Measurements from ENCODE around the gene PRG3. TPM values are rescaled to one million over a fixed set of nuclear protein-coding genes. Genes with fewer than 3 reads are reported as not detected.

PRG3 gene
- total RNA-seq, 2 experiments from 2014 or later = not detected

DNA sequence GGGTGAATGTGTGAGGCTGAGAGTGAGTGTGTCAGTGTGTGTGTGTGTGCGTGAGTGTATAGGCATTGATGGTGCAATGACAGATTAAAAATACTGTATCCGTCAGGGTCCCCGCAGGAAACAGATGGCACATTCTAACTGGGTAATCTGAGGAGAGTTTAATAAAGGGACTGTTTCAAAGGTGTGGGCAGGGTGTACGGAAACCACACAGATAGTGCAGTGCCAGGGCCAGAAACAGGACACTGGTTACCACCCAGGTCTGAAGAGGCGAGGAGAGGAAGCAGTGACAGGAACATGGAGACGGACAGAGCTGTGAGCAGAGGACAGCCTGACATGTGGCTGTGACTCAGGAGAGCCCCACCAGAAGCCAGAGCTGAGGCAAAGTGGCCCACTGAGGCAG lies 26.3 kb downstream of the PRG3 start:
- Mint-ChIP-seq H3K4me1 (ENCODE audit: low read depth) (no peaks in the 10 kb centered on the region), H3K27me3 (ENCODE audit: low read depth) (peaks cover 31% of the 10 kb centered on the region), H3K27ac (no peak overlapping the region), H3K4me3 (no peak overlapping the region), H3K9me3 (ENCODE audit: insufficient read depth) (no peaks in the 10 kb centered on the region), H3K36me3 (ENCODE audit: low read depth) (no peaks in the 10 kb centered on the region)
- no peak for ATAC-seq
- no peak for DNase-seq
- CTCF ChIA-PET = no interaction called here
- POLR2A ChIA-PET = no interaction called here

- Mint-ChIP-seq H3K9me3 (ENCODE audit: insufficient read depth) (no peaks in the 10 kb centered on the region), H3K27ac (no peak overlapping the region), H3K4me1 (ENCODE audit: low read depth) (no peaks in the 10 kb centered on the region), H3K36me3 (ENCODE audit: low read depth) (no peaks in the 10 kb centered on the region), H3K4me3 (no peak overlapping the region), H3K27me3 (ENCODE audit: low read depth) (peaks cover 31% of the 10 kb centered on the region)
- ATAC-seq = no peak
- no peak for DNase-seq
- ChIA-PET CTCF (interaction anchor here (0.7 kb wide), 1 partner anchor 173 kb away, joined by 3 read pairs; no protein-coding TSS in a partner anchor), POLR2A (no interaction called here)
These were observed 27.1 kb downstream of the PRG3 start for GRCh38 chr11:57353852-57354251.

GRCh38 chr11:57353446-57353845 lies 27.5 kb downstream of the PRG3 start:
- no peaks in the 10 kb centered on the region for H3K9me3 Mint-ChIP-seq (ENCODE audit: insufficient read depth)
- H3K4me1 Mint-ChIP-seq (ENCODE audit: low read depth) = no peaks in the 10 kb centered on the region
- ChIA-PET CTCF (interaction anchor here (0.7 to 1.7 kb wide), 7 partner anchors 10 to 288 kb away, joined by 3 to 7 read pairs (median 3); no protein-coding TSS in a partner anchor), POLR2A (no interaction called here)
- H3K36me3 Mint-ChIP-seq (ENCODE audit: low read depth) = no peaks in the 10 kb centered on the region
- ATAC-seq (no peak), DNase-seq (no peak)
- H3K27ac Mint-ChIP-seq = no peak overlapping the region
- H3K27me3 Mint-ChIP-seq (ENCODE audit: low read depth) = peaks cover 31% of the 10 kb centered on the region
- H3K4me3 Mint-ChIP-seq = no peak overlapping the region

DNA sequence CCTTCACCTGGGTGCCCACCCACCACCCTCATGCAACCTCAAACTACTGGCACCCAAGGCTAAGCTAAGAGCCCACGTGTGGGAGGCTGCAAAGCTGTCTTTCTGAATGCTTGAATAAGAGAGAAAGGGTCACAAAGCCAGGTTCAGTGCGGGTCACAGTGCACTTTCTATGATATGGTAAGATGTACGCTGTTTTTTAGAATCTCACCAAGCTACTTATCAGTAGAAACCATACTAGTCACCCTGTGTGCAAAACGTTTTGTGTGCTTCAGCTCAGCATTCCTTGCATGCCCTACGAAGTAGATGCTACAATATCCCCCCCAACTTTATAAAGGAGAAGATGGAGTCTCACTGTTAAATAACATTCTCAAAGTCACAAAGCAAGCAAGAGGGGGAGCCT lies 27.9 kb downstream of the PRG3 start:
- ChIA-PET CTCF (interaction anchor here (0.7 to 1.7 kb wide), 8 partner anchors 9 to 288 kb away, joined by 3 to 7 read pairs (median 3); no protein-coding TSS in a partner anchor), POLR2A (no interaction called here)
- peaks cover 31% of the 10 kb centered on the region for H3K27me3 Mint-ChIP-seq (ENCODE audit: low read depth)
- H3K9me3 Mint-ChIP-seq (ENCODE audit: insufficient read depth) = no peaks in the 10 kb centered on the region
- no peak overlapping the region for H3K4me3 Mint-ChIP-seq
- no peaks in the 10 kb centered on the region for H3K4me1 Mint-ChIP-seq (ENCODE audit: low read depth)
- DNase-seq (no peak), ATAC-seq (no peak)
- no peaks in the 10 kb centered on the region for H3K36me3 Mint-ChIP-seq (ENCODE audit: low read depth)
- no peak overlapping the region for H3K27ac Mint-ChIP-seq

DNA sequence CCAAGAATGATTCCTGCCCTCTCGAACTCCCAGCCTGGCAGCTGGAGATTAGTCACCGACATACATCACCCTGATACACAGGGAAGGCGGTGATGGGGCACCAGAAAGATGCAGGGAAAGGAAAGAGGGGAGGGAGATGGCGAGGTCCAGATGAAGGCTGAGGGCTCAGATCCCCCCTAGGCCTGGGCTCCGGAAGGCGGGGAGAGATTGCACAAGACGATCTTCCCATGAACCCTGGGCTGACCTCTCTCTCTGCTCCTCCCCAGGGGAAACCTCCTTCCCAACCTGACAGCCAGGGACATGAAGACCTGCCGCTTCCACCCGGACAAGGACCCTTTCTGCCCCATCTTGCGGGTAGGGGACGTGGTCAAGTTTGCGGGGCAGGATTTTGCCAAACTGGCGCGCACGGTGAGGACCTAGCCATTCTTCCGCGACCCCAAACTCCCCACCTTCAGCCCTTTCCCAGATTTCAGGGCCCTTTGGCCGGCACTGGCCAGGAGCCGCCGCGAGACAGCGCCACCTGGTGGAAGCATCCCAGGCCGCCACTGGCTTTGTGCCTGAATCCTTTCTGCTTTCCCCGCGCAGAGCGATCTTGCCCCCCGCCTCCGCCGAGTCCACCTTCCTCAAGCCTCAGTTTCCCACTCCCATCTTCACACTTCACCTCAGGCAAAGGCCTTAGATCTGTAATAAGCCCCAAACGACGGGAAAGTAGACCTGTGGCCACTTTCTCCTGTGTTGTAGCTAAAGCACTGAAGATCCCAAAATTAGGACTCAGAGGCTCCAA lies 31.3 kb downstream of the PRG3 start:
- Mint-ChIP-seq H3K27ac (no peak overlapping the region), H3K4me1 (ENCODE audit: low read depth) (peaks cover 3% of the 10 kb centered on the region), H3K36me3 (ENCODE audit: low read depth) (no peaks in the 10 kb centered on the region), H3K4me3 (no peak overlapping the region), H3K9me3 (ENCODE audit: insufficient read depth) (no peaks in the 10 kb centered on the region), H3K27me3 (ENCODE audit: low read depth) (peaks cover 19% of the 10 kb centered on the region)
- DNase-seq = peak; percentile 73
- ChIA-PET CTCF (interaction anchor here (0.8 to 2.0 kb wide), 5 partner anchors 13 to 177 kb away, joined by 3 to 7 read pairs (median 3); no protein-coding TSS in a partner anchor), POLR2A (no interaction called here)
- peak; percentile 79 for ATAC-seq

- Mint-ChIP-seq H3K9me3 (ENCODE audit: insufficient read depth) (no peaks in the 10 kb centered on the region), H3K4me3 (no peak overlapping the region), H3K4me1 (ENCODE audit: low read depth) (peaks cover 3% of the 10 kb centered on the region), H3K27ac (no peak overlapping the region), H3K36me3 (ENCODE audit: low read depth) (no peaks in the 10 kb centered on the region), H3K27me3 (ENCODE audit: low read depth) (peaks cover 15% of the 10 kb centered on the region)
- CTCF ChIA-PET = interaction anchor here (1.0 to 2.0 kb wide), 6 partner anchors 11 to 178 kb away, joined by 3 to 7 read pairs (median 5); partner anchors contain the start of gene P2RX3
- ATAC-seq = no peak
- POLR2A ChIA-PET = interaction anchor here (1.4 kb wide), 1 partner anchor 13 kb away, joined by 4 read pairs; the partner anchor contains the start of gene SSRP1
- DNase-seq = no peak
These were observed 32.2 kb downstream of the PRG3 start for GRCh38 chr11:57348636-57349313.

GRCh38 chr11:57348052-57348451 lies 32.9 kb downstream of the PRG3 start:
- peaks cover 9% of the 10 kb centered on the region for H3K27me3 Mint-ChIP-seq (ENCODE audit: low read depth)
- CTCF ChIA-PET = interaction anchor here (0.8 to 2.0 kb wide), 6 partner anchors 10 to 179 kb away, joined by 3 to 7 read pairs (median 4); partner anchors contain the start of gene P2RX3
- H3K9me3 Mint-ChIP-seq (ENCODE audit: insufficient read depth) = no peaks in the 10 kb centered on the region
- no peak for DNase-seq
- no peaks in the 10 kb centered on the region for H3K36me3 Mint-ChIP-seq (ENCODE audit: low read depth)
- ATAC-seq = no peak
- H3K4me3 Mint-ChIP-seq = no peak overlapping the region
- no peak overlapping the region for H3K27ac Mint-ChIP-seq
- POLR2A ChIA-PET = interaction anchor here (1.4 kb wide), 1 partner anchor 13 kb away, joined by 4 read pairs; the partner anchor contains the start of gene SSRP1
- peaks cover 3% of the 10 kb centered on the region for H3K4me1 Mint-ChIP-seq (ENCODE audit: low read depth)

DNA sequence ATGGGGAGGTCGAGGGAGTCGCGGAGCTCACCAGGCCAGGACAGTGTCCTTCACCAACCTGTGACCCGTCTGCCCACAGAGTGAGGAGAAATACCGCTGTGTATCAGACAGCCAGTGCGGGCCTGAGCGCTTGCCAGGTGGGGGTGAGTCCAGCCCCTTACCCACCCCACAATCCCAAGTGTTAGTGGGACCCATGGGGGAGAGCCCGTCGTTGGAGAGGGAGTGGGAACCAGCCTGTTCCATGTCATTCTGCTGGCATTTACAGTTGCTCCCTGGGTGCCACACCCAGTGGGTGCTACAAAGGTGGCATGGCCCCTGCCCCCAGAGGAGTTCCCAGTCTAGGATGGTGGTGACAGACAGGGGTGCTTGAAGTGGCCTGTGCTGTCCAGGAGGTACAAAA lies 33.6 kb downstream of the PRG3 start:
- H3K36me3 Mint-ChIP-seq (ENCODE audit: low read depth) = no peaks in the 10 kb centered on the region
- no peak for DNase-seq

GRCh38 chr11:57345555-57346211 lies 35.3 kb downstream of the PRG3 start:
- H3K9me3 Mint-ChIP-seq (ENCODE audit: insufficient read depth) = no peaks in the 10 kb centered on the region
- DNase-seq (peak; percentile 76), ATAC-seq (peak; percentile 62)
- H3K36me3 Mint-ChIP-seq (ENCODE audit: low read depth) = no peaks in the 10 kb centered on the region
- H3K4me1 Mint-ChIP-seq (ENCODE audit: low read depth) = peaks cover 3% of the 10 kb centered on the region
- no peak overlapping the region for H3K4me3 Mint-ChIP-seq
- peaks cover under 1% of the 10 kb centered on the region for H3K27me3 Mint-ChIP-seq (ENCODE audit: low read depth)
- ChIA-PET CTCF (interaction anchor here (0.6 to 1.5 kb wide), 29 partner anchors 9 to 299 kb away, joined by 3 to 18 read pairs (median 4); partner anchors contain the start of genes RTN4RL2, SLC43A1 and TNKS1BP1), POLR2A (interaction anchor here (0.6 kb wide), 1 partner anchor 16 kb away, joined by 3 read pairs; no protein-coding TSS in a partner anchor)
- no peak overlapping the region for H3K27ac Mint-ChIP-seq

More for the DNA sequence above, 33.6 kb downstream of the PRG3 start:
- ATAC-seq = no peak
- peaks cover 6% of the 10 kb centered on the region for H3K27me3 Mint-ChIP-seq (ENCODE audit: low read depth)
- no peak overlapping the region for H3K4me3 Mint-ChIP-seq
- POLR2A ChIA-PET = interaction anchor here (1.4 kb wide), 1 partner anchor 12 kb away, joined by 4 read pairs; the partner anchor contains the start of gene SSRP1
- CTCF ChIA-PET = interaction anchor here (0.8 to 1.8 kb wide), 4 partner anchors 9 to 134 kb away, joined by 3 to 5 read pairs (median 4); partner anchors contain the start of gene P2RX3
- H3K27ac Mint-ChIP-seq = no peak overlapping the region
- H3K4me1 Mint-ChIP-seq (ENCODE audit: low read depth) = peaks cover 3% of the 10 kb centered on the region
- no peaks in the 10 kb centered on the region for H3K9me3 Mint-ChIP-seq (ENCODE audit: insufficient read depth)

- Mint-ChIP-seq H3K27ac (no peak overlapping the region), H3K9me3 (ENCODE audit: insufficient read depth) (no peaks in the 10 kb centered on the region), H3K27me3 (ENCODE audit: low read depth) (peaks cover 2% of the 10 kb centered on the region), H3K4me3 (no peak overlapping the region), H3K4me1 (ENCODE audit: low read depth) (peaks cover 3% of the 10 kb centered on the region), H3K36me3 (ENCODE audit: low read depth) (no peaks in the 10 kb centered on the region)
- DNase-seq = no peak
- ChIA-PET POLR2A (no interaction called here), CTCF (interaction anchor here (1.4 kb wide), 1 partner anchor 137 kb away, joined by 4 read pairs; no protein-coding TSS in a partner anchor)
- no peak for ATAC-seq
These were observed 36.1 kb downstream of the PRG3 start for GRCh38 chr11:57344826-57345225.

- CTCF ChIA-PET = interaction anchor here (0.7 to 1.2 kb wide), 4 partner anchors 9 to 139 kb away, joined by 3 to 4 read pairs (median 3); no protein-coding TSS in a partner anchor
These were observed 37.1 kb downstream of the PRG3 start for GRCh38 chr11:57343825-57344224.

More at GRCh38 chr11:57343825-57344224, 37.1 kb downstream of the PRG3 start:
- POLR2A ChIA-PET = no interaction called here
- H3K27me3 Mint-ChIP-seq (ENCODE audit: low read depth) = peaks cover 7% of the 10 kb centered on the region
- H3K9me3 Mint-ChIP-seq (ENCODE audit: insufficient read depth) = no peaks in the 10 kb centered on the region
- no peak overlapping the region for H3K4me3 Mint-ChIP-seq
- H3K4me1 Mint-ChIP-seq (ENCODE audit: low read depth) = peaks cover 3% of the 10 kb centered on the region
- H3K27ac Mint-ChIP-seq = no peak overlapping the region
- ATAC-seq (no peak), DNase-seq (no peak)
- H3K36me3 Mint-ChIP-seq (ENCODE audit: low read depth) = no peaks in the 10 kb centered on the region
